ENCODE data around the gene DNAH12.

Gene DNAH12

DNA sequence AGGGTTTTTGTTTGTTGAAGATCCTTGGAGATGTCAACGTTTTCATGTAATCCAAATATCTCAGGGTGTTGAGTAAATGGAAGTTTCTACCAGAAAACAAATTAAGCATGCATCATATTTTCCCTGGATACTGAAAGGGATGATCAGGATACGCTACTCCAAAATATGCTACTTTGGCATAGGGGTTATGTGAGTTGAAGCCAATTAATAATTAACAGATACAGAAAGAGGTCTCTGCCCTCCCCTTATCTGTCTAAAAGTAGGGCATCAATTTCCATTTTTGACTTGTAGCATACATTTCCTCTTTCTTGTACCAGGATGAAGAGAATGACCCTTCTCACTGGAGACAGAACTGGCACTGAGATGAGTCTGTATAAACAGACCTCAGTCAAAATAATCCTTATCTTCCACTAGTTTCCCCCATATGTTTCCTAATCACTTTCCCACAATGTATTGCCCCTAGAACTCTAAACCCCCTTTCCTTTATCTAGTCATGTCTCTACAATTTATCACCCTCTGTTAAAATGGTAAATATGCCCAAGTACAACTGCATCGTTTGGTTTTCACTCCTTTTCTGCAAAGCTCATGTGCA lies 234.3 kb downstream of the DNAH12 start:
- TF ChIP-seq CSDC2 (CRISPR knock-in tag; IDR thresholded peaks at IDR 0.05) (no peak), SNAI2 (CRISPR knock-in tag; IDR thresholded peaks at IDR 0.05) (no peak), ZNF70 (CRISPR knock-in tag; IDR thresholded peaks at IDR 0.05) (no peak), ZFP30 (CRISPR knock-in tag; IDR thresholded peaks at IDR 0.05) (no peak), ZFP3 (CRISPR knock-in tag; IDR thresholded peaks at IDR 0.05) (no peak), ARNTL (CRISPR knock-in tag; IDR thresholded peaks at IDR 0.05; ENCODE audit: borderline replicate concordance, low read depth) (no peak), OSR1 (CRISPR knock-in tag; IDR thresholded peaks at IDR 0.05) (no peak), ISL1 (CRISPR knock-in tag; IDR thresholded peaks at IDR 0.05) (no peak), ZNF565 (CRISPR knock-in tag; conservative IDR thresholded peaks at IDR 0.05; ENCODE audit: low read depth) (no peak), PPARA (CRISPR knock-in tag; IDR thresholded peaks at IDR 0.05; ENCODE audit: borderline replicate concordance) (no peak), RARB (CRISPR knock-in tag; IDR thresholded peaks at IDR 0.05) (no peak), TCF4 (CRISPR knock-in tag; IDR thresholded peaks at IDR 0.05; ENCODE audit: borderline replicate concordance) (no peak)
- TF ChIP-seq, protein P1, sequence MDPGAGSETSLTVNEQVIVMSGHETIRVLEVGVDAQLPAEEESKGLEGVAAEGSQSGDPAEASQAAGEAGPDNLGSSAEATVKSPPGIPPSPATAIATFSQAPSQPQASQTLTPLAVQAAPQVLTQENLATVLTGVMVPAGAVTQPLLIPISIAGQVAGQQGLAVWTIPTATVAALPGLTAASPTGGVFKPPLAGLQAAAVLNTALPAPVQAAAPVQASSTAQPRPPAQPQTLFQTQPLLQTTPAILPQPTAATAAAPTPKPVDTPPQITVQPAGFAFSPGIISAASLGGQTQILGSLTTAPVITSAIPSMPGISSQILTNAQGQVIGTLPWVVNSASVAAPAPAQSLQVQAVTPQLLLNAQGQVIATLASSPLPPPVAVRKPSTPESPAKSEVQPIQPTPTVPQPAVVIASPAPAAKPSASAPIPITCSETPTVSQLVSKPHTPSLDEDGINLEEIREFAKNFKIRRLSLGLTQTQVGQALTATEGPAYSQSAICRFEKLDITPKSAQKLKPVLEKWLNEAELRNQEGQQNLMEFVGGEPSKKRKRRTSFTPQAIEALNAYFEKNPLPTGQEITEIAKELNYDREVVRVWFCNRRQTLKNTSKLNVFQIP (CRISPR knock-in tag; IDR thresholded peaks at IDR 0.05; ENCODE audit: borderline replicate concordance, low read depth) = no peak
- no peak for ATAC-seq

DNA sequence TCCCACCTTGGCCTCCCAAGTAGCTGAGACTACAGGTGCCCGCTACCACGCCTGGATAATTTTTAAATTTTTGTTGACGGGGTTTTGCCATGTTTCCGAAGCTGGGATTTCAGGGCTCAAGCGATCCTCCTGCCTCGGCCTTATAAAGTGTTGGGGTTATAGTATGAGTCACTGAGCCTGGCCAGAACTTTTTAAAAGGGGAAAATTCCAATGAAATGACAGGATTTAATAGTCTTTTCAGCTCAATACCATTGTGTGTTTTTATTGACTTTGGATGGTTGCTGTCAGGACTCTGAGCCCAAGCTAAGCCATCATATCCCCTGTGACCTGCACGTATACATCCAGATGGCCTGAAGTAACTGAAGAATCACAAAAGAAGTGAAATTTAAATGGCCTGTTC lies 240.6 kb downstream of the DNAH12 start:
- peak; percentile 63 for ATAC-seq

DNA sequence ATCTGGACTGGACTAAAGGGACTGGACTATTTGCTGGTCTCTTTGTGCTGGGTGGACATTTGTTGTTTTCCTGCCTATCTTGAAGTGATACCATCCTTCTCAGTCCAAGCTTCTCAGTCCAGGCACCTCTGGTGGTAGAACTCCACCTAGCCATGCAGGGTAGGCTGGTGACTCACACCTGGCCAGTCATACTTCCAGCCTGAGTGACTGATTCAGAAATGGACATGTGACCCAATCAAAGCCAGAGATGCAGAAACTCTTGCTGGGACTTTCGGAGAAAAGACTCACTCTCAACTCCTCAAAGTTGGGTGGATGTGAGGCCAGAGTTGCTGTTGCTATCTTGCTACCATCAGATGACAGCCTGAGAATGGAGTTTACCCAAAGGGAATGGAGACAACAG lies 246.1 kb downstream of the DNAH12 start:
- peak; percentile 63 for ATAC-seq
- TF ChIP-seq, protein P2, sequence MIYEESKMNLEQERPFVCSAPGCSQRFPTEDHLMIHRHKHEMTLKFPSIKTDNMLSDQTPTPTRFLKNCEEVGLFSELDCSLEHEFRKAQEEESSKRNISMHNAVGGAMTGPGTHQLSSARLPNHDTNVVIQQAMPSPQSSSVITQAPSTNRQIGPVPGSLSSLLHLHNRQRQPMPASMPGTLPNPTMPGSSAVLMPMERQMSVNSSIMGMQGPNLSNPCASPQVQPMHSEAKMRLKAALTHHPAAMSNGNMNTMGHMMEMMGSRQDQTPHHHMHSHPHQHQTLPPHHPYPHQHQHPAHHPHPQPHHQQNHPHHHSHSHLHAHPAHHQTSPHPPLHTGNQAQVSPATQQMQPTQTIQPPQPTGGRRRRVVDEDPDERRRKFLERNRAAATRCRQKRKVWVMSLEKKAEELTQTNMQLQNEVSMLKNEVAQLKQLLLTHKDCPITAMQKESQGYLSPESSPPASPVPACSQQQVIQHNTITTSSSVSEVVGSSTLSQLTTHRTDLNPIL (CRISPR knock-in tag; IDR thresholded peaks at IDR 0.05; ENCODE audit: low read depth) = no peak
- TF ChIP-seq TCF4 (CRISPR knock-in tag; IDR thresholded peaks at IDR 0.05; ENCODE audit: borderline replicate concordance) (no peak), CSDC2 (CRISPR knock-in tag; IDR thresholded peaks at IDR 0.05) (no peak), ZNF8 (CRISPR knock-in tag; IDR thresholded peaks at IDR 0.05) (no peak), ZFP3 (CRISPR knock-in tag; IDR thresholded peaks at IDR 0.05) (no peak), OSR1 (CRISPR knock-in tag; IDR thresholded peaks at IDR 0.05) (no peak), ISL1 (CRISPR knock-in tag; IDR thresholded peaks at IDR 0.05) (no peak), ZC3H10 (CRISPR knock-in tag; IDR thresholded peaks at IDR 0.05) (no peak), GLIS3 (CRISPR knock-in tag; IDR thresholded peaks at IDR 0.05) (no peak), RARB (CRISPR knock-in tag; IDR thresholded peaks at IDR 0.05) (no peak)
- TF ChIP-seq, protein P3, sequence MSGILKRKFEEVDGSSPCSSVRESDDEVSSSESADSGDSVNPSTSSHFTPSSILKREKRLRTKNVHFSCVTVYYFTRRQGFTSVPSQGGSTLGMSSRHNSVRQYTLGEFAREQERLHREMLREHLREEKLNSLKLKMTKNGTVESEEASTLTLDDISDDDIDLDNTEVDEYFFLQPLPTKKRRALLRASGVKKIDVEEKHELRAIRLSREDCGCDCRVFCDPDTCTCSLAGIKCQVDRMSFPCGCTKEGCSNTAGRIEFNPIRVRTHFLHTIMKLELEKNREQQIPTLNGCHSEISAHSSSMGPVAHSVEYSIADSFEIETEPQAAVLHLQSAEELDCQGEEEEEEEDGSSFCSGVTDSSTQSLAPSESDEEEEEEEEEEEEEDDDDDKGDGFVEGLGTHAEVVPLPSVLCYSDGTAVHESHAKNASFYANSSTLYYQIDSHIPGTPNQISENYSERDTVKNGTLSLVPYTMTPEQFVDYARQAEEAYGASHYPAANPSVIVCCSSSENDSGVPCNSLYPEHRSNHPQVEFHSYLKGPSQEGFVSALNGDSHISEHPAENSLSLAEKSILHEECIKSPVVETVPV (CRISPR knock-in tag; IDR thresholded peaks at IDR 0.05) = no peak
- TF ChIP-seq, protein P4, sequence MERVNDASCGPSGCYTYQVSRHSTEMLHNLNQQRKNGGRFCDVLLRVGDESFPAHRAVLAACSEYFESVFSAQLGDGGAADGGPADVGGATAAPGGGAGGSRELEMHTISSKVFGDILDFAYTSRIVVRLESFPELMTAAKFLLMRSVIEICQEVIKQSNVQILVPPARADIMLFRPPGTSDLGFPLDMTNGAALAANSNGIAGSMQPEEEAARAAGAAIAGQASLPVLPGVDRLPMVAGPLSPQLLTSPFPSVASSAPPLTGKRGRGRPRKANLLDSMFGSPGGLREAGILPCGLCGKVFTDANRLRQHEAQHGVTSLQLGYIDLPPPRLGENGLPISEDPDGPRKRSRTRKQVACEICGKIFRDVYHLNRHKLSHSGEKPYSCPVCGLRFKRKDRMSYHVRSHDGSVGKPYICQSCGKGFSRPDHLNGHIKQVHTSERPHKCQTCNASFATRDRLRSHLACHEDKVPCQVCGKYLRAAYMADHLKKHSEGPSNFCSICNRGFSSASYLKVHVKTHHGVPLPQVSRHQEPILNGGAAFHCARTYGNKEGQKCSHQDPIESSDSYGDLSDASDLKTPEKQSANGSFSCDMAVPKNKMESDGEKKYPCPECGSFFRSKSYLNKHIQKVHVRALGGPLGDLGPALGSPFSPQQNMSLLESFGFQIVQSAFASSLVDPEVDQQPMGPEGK (CRISPR knock-in tag; IDR thresholded peaks at IDR 0.05; ENCODE audit: borderline replicate concordance) = no peak

DNA sequence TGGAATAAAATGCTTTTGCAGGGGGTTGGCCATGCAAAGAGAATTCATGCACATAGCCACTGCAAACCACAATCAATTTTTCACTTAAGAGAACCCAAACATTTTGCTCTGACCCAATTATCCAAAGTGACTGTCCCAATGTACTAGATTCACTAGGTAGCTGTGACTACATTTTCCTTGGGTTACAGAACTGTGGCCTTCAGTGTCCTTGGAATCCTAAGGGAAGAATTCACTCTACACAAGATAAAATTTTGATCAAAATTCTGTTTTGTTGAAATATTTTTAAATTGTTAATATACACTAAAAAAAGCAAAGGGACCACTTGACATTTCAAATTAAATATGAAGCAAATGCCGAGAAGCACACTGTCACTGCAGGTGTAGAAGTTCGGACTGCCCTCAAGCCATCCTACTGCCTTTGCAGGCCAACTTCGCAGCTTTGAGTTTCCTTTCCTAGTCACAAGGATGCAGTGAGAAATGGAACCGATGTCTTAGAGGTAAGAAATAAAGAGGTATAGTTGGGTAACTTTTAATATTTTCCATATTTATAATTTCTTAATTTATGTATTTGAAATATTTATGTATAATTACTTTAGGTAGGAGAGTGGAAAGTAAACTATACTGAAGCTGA lies 251.1 kb downstream of the DNAH12 start:
- no peak for ATAC-seq
- TF ChIP-seq PPARA (CRISPR knock-in tag; IDR thresholded peaks at IDR 0.05; ENCODE audit: borderline replicate concordance) = no peak
- TF ChIP-seq SNAI2 (CRISPR knock-in tag; IDR thresholded peaks at IDR 0.05) = no peak
- TF ChIP-seq ZNF8 (CRISPR knock-in tag; IDR thresholded peaks at IDR 0.05) = no peak
- no peak for TF ChIP-seq ZNF70 (CRISPR knock-in tag; IDR thresholded peaks at IDR 0.05)
- no peak for TF ChIP-seq ZFP3 (CRISPR knock-in tag; IDR thresholded peaks at IDR 0.05)
- TF ChIP-seq, protein P3 (CRISPR knock-in tag; IDR thresholded peaks at IDR 0.05) = no peak
- TF ChIP-seq ZFP30 (CRISPR knock-in tag; IDR thresholded peaks at IDR 0.05) = no peak
- no peak for TF ChIP-seq OSR1 (CRISPR knock-in tag; IDR thresholded peaks at IDR 0.05)
